ENCODE measurements around the gene COLEC11. TPM values are rescaled to one million over a fixed set of nuclear protein-coding genes. Genes with fewer than 3 reads are reported as not detected.
A peak's percentile ranks its signal among the peaks of the same experiment; 100 is the strongest.

COLEC11 gene
- total and polyA plus RNA-seq, 2 of the 13 experiments (the other 11 are each of a cell fraction or from before 2014, with no cell fraction given) = 1.5 to 3.0 TPM

DNA sequence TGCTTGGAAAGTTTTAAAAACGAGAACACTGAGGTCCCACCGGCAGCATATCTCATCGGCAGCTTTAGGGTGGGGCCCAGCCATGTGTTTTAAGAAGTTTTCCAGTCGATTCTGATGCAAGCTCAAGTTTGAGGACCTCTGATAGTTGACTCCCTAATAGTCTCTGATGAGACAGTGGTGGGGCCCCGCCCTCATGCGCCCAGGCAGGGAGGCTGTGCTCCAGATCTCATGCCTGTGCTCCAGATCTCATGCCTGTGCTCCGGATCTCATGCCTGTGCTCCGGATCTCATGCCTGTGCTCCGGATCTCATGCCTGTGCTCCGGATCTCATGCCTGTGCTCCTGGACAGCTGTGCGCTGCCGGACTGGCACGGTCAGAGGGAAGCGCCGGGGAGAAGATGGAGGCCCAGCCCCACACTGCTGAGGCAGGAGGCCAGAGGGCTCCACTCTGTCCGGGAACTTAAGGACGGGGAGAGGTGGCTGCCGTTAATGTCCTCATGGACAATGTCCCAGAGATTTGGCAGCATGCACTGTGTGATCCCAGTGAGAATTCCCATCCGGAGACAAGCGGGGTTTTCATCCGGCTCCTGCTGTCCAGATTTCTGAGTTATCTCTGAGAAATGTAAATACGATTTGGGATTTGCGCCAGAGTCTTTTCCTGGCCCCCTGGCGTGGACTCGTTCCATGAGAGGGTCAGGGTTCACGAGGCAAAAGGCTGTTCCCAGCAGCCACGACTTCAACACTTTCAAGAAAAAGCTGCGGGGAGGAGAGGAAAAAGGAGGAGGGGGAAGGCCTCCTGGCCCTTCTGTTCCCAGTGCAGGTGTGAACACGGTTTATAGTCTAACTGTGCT is 9.4 kb upstream of the COLEC11 start (continued):
- TF ChIP-seq, protein P1, sequence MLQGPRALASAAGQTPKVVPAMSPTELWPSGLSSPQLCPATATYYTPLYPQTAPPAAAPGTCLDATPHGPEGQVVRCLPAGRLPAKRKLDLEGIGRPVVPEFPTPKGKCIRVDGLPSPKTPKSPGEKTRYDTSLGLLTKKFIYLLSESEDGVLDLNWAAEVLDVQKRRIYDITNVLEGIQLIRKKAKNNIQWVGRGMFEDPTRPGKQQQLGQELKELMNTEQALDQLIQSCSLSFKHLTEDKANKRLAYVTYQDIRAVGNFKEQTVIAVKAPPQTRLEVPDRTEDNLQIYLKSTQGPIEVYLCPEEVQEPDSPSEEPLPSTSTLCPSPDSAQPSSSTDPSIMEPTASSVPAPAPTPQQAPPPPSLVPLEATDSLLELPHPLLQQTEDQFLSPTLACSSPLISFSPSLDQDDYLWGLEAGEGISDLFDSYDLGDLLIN (CRISPR knock-in tag; IDR thresholded peaks at IDR 0.05; ENCODE audit: borderline replicate concordance) = 0 out of 2 replicates have a peak, but pooled peaks have one; percentile 25
- peak; percentile 98 for TF ChIP-seq PHF21A (CRISPR knock-in tag; IDR thresholded peaks at IDR 0.05)
- no peak for TF ChIP-seq THYN1 (CRISPR knock-in tag; IDR thresholded peaks at IDR 0.05; ENCODE audit: borderline replicate concordance, low read depth)
- TF ChIP-seq MXI1 (IDR thresholded peaks at IDR 0.05; ENCODE audit: borderline replicate concordance, low read depth, low read length) = no peak; the same call in 2 of the 3 replicates
- TF ChIP-seq SRF (IDR thresholded peaks at IDR 0.05; ENCODE audit: low read depth, low read length) = no peak
- TF ChIP-seq ZNF629 (CRISPR knock-in tag; conservative IDR thresholded peaks at IDR 0.05) = peak; percentile 49; the same call in 1 of the 2 replicates
- 0 out of 2 replicates have a peak, but pooled peaks have one; percentile 40 for TF ChIP-seq SOX13 (IDR thresholded peaks at IDR 0.05)
- peak in 1 of 2 experiments; percentile 70; a peak in 2 of 4 replicates for TF ChIP-seq SOX13 (CRISPR knock-in tag; conservative IDR thresholded peaks at IDR 0.05 in 1 of 2, IDR thresholded peaks at IDR 0.05 in 1 of 2)
- no peak for TF ChIP-seq NFYC (CRISPR knock-in tag; IDR thresholded peaks at IDR 0.05)
- peak; percentile 79 for TF ChIP-seq ZFP90 (CRISPR knock-in tag; IDR thresholded peaks at IDR 0.05; ENCODE audit: borderline replicate concordance)
- no peak; the same call in 1 of the 2 replicates for TF ChIP-seq ZSCAN21 (CRISPR knock-in tag; IDR thresholded peaks at IDR 0.05; ENCODE audit: borderline replicate concordance)
- TF ChIP-seq, protein P2, sequence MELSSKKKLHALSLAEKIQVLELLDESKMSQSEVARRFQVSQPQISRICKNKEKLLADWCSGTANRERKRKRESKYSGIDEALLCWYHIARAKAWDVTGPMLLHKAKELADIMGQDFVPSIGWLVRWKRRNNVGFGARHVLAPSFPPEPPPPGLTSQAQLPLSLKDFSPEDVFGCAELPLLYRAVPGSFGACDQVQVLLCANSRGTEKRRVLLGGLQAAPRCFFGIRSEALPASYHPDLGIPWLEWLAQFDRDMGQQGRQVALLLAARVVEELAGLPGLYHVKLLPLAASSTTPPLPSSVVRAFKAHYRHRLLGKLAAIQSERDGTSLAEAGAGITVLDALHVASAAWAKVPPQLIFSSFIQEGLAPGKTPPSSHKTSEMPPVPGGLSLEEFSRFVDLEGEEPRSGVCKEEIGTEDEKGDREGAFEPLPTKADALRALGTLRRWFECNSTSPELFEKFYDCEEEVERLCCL (CRISPR knock-in tag; IDR thresholded peaks at IDR 0.05; ENCODE audit: borderline replicate concordance) = no peak
- no peak for TF ChIP-seq MIER2 (CRISPR knock-in tag; IDR thresholded peaks at IDR 0.05)
- no peak for TF ChIP-seq KLF6 (CRISPR knock-in tag; IDR thresholded peaks at IDR 0.05)
- TF ChIP-seq ZSCAN31 (CRISPR knock-in tag; IDR thresholded peaks at IDR 0.05; ENCODE audit: low read depth) = peak; percentile 72; the same call in 1 of the 2 replicates
- TF ChIP-seq ZNF501 (CRISPR knock-in tag; IDR thresholded peaks at IDR 0.05) = peak; percentile 20; the same call in 1 of the 2 replicates
- no peak for TF ChIP-seq NR3C1 (CRISPR knock-in tag; IDR thresholded peaks at IDR 0.05)
- TF ChIP-seq, protein P3, sequence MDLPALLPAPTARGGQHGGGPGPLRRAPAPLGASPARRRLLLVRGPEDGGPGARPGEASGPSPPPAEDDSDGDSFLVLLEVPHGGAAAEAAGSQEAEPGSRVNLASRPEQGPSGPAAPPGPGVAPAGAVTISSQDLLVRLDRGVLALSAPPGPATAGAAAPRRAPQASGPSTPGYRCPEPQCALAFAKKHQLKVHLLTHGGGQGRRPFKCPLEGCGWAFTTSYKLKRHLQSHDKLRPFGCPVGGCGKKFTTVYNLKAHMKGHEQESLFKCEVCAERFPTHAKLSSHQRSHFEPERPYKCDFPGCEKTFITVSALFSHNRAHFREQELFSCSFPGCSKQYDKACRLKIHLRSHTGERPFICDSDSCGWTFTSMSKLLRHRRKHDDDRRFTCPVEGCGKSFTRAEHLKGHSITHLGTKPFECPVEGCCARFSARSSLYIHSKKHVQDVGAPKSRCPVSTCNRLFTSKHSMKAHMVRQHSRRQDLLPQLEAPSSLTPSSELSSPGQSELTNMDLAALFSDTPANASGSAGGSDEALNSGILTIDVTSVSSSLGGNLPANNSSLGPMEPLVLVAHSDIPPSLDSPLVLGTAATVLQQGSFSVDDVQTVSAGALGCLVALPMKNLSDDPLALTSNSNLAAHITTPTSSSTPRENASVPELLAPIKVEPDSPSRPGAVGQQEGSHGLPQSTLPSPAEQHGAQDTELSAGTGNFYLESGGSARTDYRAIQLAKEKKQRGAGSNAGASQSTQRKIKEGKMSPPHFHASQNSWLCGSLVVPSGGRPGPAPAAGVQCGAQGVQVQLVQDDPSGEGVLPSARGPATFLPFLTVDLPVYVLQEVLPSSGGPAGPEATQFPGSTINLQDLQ (CRISPR knock-in tag; IDR thresholded peaks at IDR 0.05) = no peak
- no peak for TF ChIP-seq SOX6 (IDR thresholded peaks at IDR 0.05)
- peak; percentile 87 for TF ChIP-seq SOX6 (CRISPR knock-in tag; IDR thresholded peaks at IDR 0.05)
- TF ChIP-seq ZBTB3 (CRISPR knock-in tag; IDR thresholded peaks at IDR 0.05; ENCODE audit: borderline replicate concordance, low read depth) = 0 out of 2 replicates have a peak, but pooled peaks have one; percentile 64
- TF ChIP-seq ZNF749 (CRISPR knock-in tag; IDR thresholded peaks at IDR 0.05; ENCODE audit: borderline replicate concordance) = 0 out of 2 replicates have a peak, but pooled peaks have one; percentile 22
- peak; percentile 93 for TF ChIP-seq BCL6 (CRISPR knock-in tag; IDR thresholded peaks at IDR 0.05)
